ENCODE measurements around the gene MS4A6E.

MS4A6E gene

DNA sequence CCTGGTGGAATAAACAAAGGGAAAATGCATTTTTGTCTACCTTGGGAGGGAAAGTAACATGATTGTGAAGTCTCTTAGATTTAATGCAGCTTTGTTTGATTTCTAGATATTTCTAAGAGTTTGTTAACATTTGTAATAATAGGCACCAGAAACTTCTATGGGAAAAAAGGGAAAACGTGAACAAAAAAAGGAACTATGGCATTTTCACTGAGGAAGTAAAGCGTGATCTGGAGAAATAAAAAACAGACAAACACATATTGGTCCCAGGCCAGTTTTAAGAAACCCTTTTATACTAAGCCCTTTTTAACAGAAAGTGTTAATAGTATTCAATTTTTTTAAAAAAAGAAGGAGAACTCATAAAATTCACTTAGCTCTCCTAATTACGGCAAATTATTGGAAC, 44.3 kb downstream of the MS4A6E start:
- TF ChIP-seq, protein P1, sequence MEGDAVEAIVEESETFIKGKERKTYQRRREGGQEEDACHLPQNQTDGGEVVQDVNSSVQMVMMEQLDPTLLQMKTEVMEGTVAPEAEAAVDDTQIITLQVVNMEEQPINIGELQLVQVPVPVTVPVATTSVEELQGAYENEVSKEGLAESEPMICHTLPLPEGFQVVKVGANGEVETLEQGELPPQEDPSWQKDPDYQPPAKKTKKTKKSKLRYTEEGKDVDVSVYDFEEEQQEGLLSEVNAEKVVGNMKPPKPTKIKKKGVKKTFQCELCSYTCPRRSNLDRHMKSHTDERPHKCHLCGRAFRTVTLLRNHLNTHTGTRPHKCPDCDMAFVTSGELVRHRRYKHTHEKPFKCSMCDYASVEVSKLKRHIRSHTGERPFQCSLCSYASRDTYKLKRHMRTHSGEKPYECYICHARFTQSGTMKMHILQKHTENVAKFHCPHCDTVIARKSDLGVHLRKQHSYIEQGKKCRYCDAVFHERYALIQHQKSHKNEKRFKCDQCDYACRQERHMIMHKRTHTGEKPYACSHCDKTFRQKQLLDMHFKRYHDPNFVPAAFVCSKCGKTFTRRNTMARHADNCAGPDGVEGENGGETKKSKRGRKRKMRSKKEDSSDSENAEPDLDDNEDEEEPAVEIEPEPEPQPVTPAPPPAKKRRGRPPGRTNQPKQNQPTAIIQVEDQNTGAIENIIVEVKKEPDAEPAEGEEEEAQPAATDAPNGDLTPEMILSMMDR (IDR thresholded peaks at IDR 0.05), result no peak

DNA sequence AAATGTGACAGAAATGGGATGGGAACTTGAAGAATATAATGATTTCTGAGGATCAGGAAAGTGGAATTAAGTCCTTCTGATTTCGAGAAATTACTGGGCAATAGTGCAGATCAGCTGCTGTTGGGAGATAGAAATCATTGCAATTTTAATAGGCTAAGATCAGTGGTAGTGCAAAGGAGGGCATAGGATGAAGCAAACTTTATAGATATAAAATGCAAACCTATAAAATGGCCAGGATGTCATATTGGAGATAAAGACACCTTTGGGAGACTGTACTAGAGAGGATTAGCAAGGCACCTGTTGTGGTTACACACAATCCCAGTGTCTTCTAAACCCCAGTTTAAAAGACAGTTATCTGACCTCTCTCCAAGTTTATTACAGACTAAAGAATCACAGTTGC, 44.8 kb downstream of the MS4A6E start:
- TF ChIP-seq, protein P1 (IDR thresholded peaks at IDR 0.05), result no peak

DNA sequence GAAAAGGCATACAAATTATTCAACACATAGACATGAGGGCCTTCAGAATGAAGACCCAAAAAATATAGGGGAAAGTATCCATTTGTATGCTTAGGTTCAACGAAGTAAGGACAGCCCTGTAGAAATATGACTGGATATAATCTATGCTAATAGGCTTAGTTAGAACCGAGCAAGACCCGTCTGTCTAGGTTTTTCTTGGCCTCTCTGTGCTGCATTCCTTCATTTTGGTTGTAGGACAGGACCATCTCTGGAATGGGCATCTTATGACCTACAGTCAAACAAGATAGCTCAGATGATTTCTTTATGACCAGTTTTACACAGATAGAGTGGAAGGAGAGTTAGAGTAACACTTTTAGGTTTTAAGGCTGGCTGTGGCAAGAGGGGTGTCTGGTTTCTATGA, 45.7 kb downstream of the MS4A6E start:
- TF ChIP-seq, protein P1 (IDR thresholded peaks at IDR 0.05), result no peak

DNA sequence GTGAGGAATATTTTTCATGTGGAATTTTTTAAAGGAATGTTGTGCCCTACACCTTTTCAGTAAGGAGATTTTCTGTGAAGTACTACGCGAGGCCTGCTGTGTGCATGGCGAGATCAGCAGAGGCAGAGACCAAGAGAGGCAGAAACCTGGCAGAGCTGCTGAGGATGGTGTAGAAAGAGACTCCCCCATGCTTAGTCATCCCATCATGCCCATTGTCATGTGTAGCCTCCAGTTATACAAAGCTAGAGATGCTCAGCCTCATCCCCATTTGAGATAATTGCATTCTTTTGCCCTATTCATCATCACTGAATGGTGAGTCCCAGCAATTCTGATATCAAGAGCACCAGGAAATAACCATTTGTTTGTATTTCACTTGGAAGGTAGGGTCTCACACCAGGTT, 48.3 kb downstream of the MS4A6E start:
- TF ChIP-seq, protein P1 (IDR thresholded peaks at IDR 0.05), result no peak

DNA sequence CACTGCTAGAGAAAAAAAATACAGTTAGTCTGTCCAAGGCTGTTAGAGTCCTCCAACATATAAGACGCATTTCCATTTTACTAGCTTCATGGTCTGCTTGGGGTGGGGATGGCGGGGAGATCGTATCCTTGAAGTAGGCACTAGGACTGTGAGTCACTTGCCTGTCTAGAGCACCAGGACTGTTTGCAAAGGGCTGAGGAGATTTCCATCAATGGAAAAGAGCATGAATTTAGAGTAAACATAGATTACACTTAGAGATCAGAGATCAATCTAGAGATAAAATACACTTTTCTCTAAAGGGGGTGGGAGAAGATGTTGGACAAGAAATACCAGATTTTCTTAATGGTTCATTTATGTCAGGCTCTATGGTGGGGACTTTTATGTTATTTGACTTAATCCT, 49.5 kb downstream of the MS4A6E start:
- TF ChIP-seq, protein P1 (IDR thresholded peaks at IDR 0.05), result no peak

DNA sequence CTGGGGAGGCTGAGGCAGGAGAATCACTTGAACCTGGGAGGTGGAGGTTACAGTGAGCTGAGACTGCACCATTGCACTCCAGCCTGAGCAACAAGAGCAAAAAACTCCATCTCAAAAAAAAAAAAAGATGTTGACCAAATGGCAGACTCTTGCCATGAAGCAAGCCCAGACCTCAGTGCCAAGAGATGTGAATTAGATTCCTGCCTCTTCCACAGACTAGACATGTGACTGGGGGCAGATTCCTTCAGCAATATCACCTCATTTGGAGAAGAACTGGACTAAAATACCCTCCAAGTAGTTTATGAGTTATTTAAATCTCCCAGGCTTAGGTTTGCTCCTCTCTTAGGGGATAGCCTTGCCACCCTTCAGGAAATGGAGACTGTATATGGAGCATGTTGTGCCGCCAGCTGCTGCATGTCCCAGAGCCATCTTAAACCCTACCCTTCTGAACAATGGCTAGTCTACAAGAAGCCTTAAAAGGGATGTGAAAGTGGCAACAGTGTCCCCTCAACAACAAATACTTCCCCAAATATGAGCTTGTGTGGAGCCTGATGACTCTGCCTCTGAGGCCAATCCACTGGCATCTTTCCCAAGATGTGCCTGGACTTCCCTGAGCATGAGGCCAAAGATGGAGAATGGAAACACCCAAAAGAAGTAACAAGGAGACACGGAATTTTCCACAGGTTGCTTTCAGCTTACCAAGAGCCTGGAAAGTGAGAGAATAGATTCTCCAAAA, 50.5 kb downstream of the MS4A6E start:
- TF ChIP-seq, protein P1 (IDR thresholded peaks at IDR 0.05), result no peak

DNA sequence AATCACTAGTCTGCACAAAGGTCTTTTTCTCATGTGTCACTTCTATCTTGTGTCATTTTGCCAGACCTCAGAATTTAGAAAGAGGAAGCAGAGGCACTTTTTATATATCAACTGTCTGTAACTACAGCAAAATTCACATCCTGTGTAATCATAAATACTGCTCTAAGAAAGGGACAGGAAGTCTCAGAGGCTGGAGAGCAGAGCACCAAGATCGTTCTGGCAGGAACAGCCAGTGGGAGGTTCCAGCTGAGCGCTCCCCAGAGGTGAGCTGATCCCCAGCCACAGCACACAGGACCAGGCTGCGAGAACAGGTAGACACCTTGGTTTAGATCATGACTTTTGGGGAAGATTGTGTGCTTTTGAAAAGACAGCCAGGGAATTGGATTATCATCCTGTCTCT, 51.3 kb downstream of the MS4A6E start, which contains the start of gene MS4A7:
Gene MS4A7 (plus strand): TSS at position 179 of the 400 bp plus-strand sequence. CDS start 4,610 bp downstream, outside the sequence.
- TF ChIP-seq, protein P1 (IDR thresholded peaks at IDR 0.05), result no peak
